Choroid plexus epithelial cell (primary cell): ENCODE measurements around the gene CA12.
A peak's percentile ranks its signal among the peaks of the same experiment; 100 is the strongest.

Source experiments
- DNase-seq: peaks from one replicate; pipeline ENCODE4 v3.0.0-alpha.2; 2010; ENCODE audit warnings: low read depth
- H3K4me3 ChIP-seq: 2 replicates; pipeline ENCODE4 v1.5.1; 2011; ENCODE audit warnings: low read depth, mild to moderate bottlenecking, control low read depth, low read length, moderate library complexity
- CTCF ChIP-seq: conservative IDR thresholded peaks from 2 replicates; pipeline ENCODE4 v1.5.1; 2011; ENCODE audit warnings: low read depth, mild to moderate bottlenecking, control low read depth, inconsistent platforms, low read length, moderate library complexity

CA12 gene

GRCh38 chr15:63352808-63353207, 28.8 kb downstream of the CA12 start:
- no peak for TF ChIP-seq CTCF
- H3K4me3 ChIP-seq, result no peak overlapping the region
- no peak for DNase-seq

GRCh38 chr15:63351170-63351569, 30.5 kb downstream of the CA12 start:
- H3K4me3 ChIP-seq, result no peak overlapping the region
- DNase-seq, result no peak
- TF ChIP-seq CTCF, result no peak

GRCh38 chr15:63350178-63350621, 31.4 kb downstream of the CA12 start:
- peak; percentile 24 for DNase-seq
- H3K4me3 ChIP-seq, result no peak overlapping the region
- TF ChIP-seq CTCF, result no peak

GRCh38 chr15:63349621-63350020, 32.0 kb downstream of the CA12 start:
- no peak for TF ChIP-seq CTCF
- DNase-seq, result no peak
- H3K4me3 ChIP-seq, result no peak overlapping the region

- no peak for DNase-seq
- no peak overlapping the region for H3K4me3 ChIP-seq
- no peak for TF ChIP-seq CTCF
Observed at GRCh38 chr15:63349156-63349555, 32.5 kb downstream of the CA12 start.

GRCh38 chr15:63348392-63348791, 33.3 kb downstream of the CA12 start:
- no peak overlapping the region for H3K4me3 ChIP-seq
- no peak for TF ChIP-seq CTCF
- peak; percentile 57 for DNase-seq

- TF ChIP-seq CTCF, result no peak
- DNase-seq, result peak; percentile 69
- no peak overlapping the region for H3K4me3 ChIP-seq
Observed at GRCh38 chr15:63347074-63347857, 34.4 kb downstream of the CA12 start.
